GM23338 (cell line): ENCODE data around the gene ADGRV1. TPM values are rescaled to one million over a fixed set of nuclear protein-coding genes. Genes with fewer than 3 reads are reported as not detected.

Experiments
- ATAC-seq: fragments of 200-7000 bp; cut with Tn5 transposase; 3 replicates; pipeline ENCODE4 v1.9.1; 2020
- DNase-seq: peaks from one replicate; pipeline ENCODE4 v3.0.0-alpha.2; 2015; ENCODE audit warnings: low spot score
- H2AFZ ChIP-seq: fragments of 200-600 bp; sonication (generic); 2 replicates; pipeline ENCODE4 v1.8.0; 2016; ENCODE audit warnings: antibody characterized with exemption, mild to moderate bottlenecking, moderate library complexity
- H3F3A ChIP-seq: fragments of 200-600 bp; sonication (generic); replicated peaks from 2 replicates; pipeline ENCODE4 v1.8.0; 2017; ENCODE audit warnings: antibody characterized with exemption, mixed run types, low read depth
- H3K27ac ChIP-seq: fragments of 200-600 bp; sonication (generic); 2 replicates; pipeline ENCODE4 v1.6.1; 2016; ENCODE audit warnings: low read depth
- H3K27me3 ChIP-seq: fragments of 200-600 bp; sonication (generic); 2 replicates; pipeline ENCODE4 v1.8.0; 2016; ENCODE audit warnings: mild to moderate bottlenecking, mixed run types, moderate library complexity; ENCODE audit not compliant: insufficient read depth
- H3K36me3 ChIP-seq: fragments of 200-600 bp; sonication (generic); 2 replicates; pipeline ENCODE4 v1.8.0; 2016; ENCODE audit warnings: mild to moderate bottlenecking; ENCODE audit not compliant: insufficient read depth
- H3K4me1 ChIP-seq: fragments of 200-600 bp; sonication (generic); 2 replicates; pipeline ENCODE4 v1.8.0; 2016; ENCODE audit warnings: mild to moderate bottlenecking, moderate library complexity; ENCODE audit not compliant: insufficient read depth
- H3K4me2 ChIP-seq: fragments of 200-600 bp; sonication (generic); 2 replicates; pipeline ENCODE4 v1.7.1; 2017; ENCODE audit warnings: mixed run types
- H3K4me3 ChIP-seq: fragments of 200-600 bp; sonication (generic); 2 replicates; pipeline ENCODE4 v1.6.1; 2016; ENCODE audit warnings: mixed run types
- H3K79me2 ChIP-seq: fragments of 200-600 bp; sonication (generic); replicated peaks from 2 replicates; pipeline ENCODE4 v1.8.0; 2017; ENCODE audit warnings: mild to moderate bottlenecking; ENCODE audit not compliant: insufficient read depth
- H3K9me2 ChIP-seq: fragments of 200-600 bp; sonication (generic); 2 replicates; pipeline ENCODE4 v1.8.0; 2017; ENCODE audit not compliant: insufficient read depth
- H4K20me1 ChIP-seq: fragments of 200-600 bp; sonication (generic); replicated peaks from 2 replicates; pipeline ENCODE4 v1.8.0; 2017; ENCODE audit warnings: mild to moderate bottlenecking; ENCODE audit not compliant: insufficient read depth
- H3K27ac Mint-ChIP-seq: 2 replicates; pipeline ENCODE4 v1.8.0; 2020; ENCODE audit warnings: inconsistent platforms, mild to moderate bottlenecking, moderate library complexity, mixed read lengths
- H3K27me3 Mint-ChIP-seq: 3 replicates; pipeline ENCODE4 v1.8.0; 2022; ENCODE audit warnings: low read depth, mild to moderate bottlenecking, moderate library complexity, mixed read lengths, inconsistent platforms; ENCODE audit not compliant: insufficient read depth, poor library complexity
- H3K36me3 Mint-ChIP-seq: 3 replicates; pipeline ENCODE4 v1.8.0; 2021; ENCODE audit warnings: low read depth, mild to moderate bottlenecking, inconsistent platforms, moderate library complexity, mixed read lengths
- H3K4me1 Mint-ChIP-seq: 3 replicates; pipeline ENCODE4 v1.8.0; 2020; ENCODE audit warnings: mild to moderate bottlenecking, inconsistent platforms, mixed read lengths
- H3K4me3 Mint-ChIP-seq: 3 replicates; pipeline ENCODE4 v1.8.0; 2021; ENCODE audit warnings: moderate library complexity, mild to moderate bottlenecking, inconsistent platforms, mixed read lengths
- H3K9me3 Mint-ChIP-seq: 3 replicates; pipeline ENCODE4 v1.8.0; 2020; ENCODE audit warnings: moderate library complexity, mild to moderate bottlenecking, inconsistent platforms, mixed read lengths
- CREB1 ChIP-seq: fragments of 250-450 bp; sonication (Bioruptor Pico); IDR thresholded peaks from 2 replicates; pipeline ENCODE4 v1.5.0; 2020; ENCODE audit warnings: low read depth, mild to moderate bottlenecking, moderate library complexity
- ETS1 ChIP-seq: IDR thresholded peaks from 2 replicates; pipeline ENCODE4 v1.6.1; 2016; ENCODE audit warnings: antibody characterized with exemption
- EZH2 ChIP-seq: fragments of 200-600 bp; sonication (generic); IDR thresholded peaks from one replicate; pipeline ENCODE4 v1.8.0; 2017; ENCODE audit warnings: antibody characterized with exemption, mild to moderate bottlenecking, low read depth; ENCODE audit not compliant: unreplicated experiment
- EZH2phosphoT487 ChIP-seq: fragments of 200-600 bp; sonication (generic); IDR thresholded peaks from one replicate; pipeline ENCODE4 v1.8.1; 2018; ENCODE audit warnings: antibody characterized with exemption; ENCODE audit not compliant: unreplicated experiment
- JUNB ChIP-seq: IDR thresholded peaks from one replicate; pipeline ENCODE4 v1.6.1; 2016; ENCODE audit warnings: antibody characterized with exemption; ENCODE audit not compliant: unreplicated experiment
- NANOG ChIP-seq: IDR thresholded peaks from 2 replicates; pipeline ENCODE4 v1.6.1; 2016; ENCODE audit warnings: antibody characterized with exemption, borderline replicate concordance
- POLR2AphosphoS5 ChIP-seq: IDR thresholded peaks from 2 replicates; pipeline ENCODE4 v1.6.1; 2016; ENCODE audit warnings: antibody characterized with exemption, low read depth
- REST ChIP-seq: IDR thresholded peaks from one replicate; pipeline ENCODE4 v1.6.1; 2018; ENCODE audit warnings: antibody characterized with exemption; ENCODE audit not compliant: unreplicated experiment
- STAT1 ChIP-seq: IDR thresholded peaks from one replicate; pipeline ENCODE4 v1.6.1; 2016; ENCODE audit warnings: antibody characterized with exemption; ENCODE audit not compliant: unreplicated experiment
- ZNF114 ChIP-seq: fragments of 250-450 bp; sonication (Bioruptor Pico); IDR thresholded peaks from 2 replicates; pipeline ENCODE4 v1.5.0; 2020; ENCODE audit warnings: mild to moderate bottlenecking, moderate library complexity
- ZNF331 ChIP-seq: fragments of 250-450 bp; sonication (Bioruptor Pico); IDR thresholded peaks from 2 replicates; pipeline ENCODE4 v1.5.0; 2020; ENCODE audit warnings: low read depth, mild to moderate bottlenecking, moderate library complexity
- polyA plus RNA-seq: library from polyadenylated mRNA; unstranded; fragments of >200 nt; fragmentation: Nextera tagmentation; extraction: Ambion mirVana; gene quantifications from 2 replicates; pipeline ENCODE4 v1.2.1, GENCODE V29; 2016
- total RNA-seq: library from RNA; depleted of rRNA; stranded (reverse); fragments of >200 nt; shearing (Covaris generic); gene quantifications from 2 replicates; pipeline ENCODE4 v1.2.3, GENCODE V29; 2014
- TF ChIP-seq, protein P1 (sequence below): fragments of 250-450 bp; sonication (Bioruptor Pico); IDR thresholded peaks from 2 replicates; pipeline ENCODE4 v1.5.0; 2020; ENCODE audit warnings: mild to moderate bottlenecking, moderate library complexity
- TF ChIP-seq, protein P2 (sequence below), 2 experiments: fragments of 200-600 bp in 1 of 2; sonication (generic) in 1 of 2; conservative IDR thresholded peaks; 2 replicates each; pipeline versions ENCODE4 v1.5.1 to v1.6.1; 2016 to 2017; ENCODE audit warnings: antibody characterized with exemption in 2 of 2, low read depth in 2 of 2, mild to moderate bottlenecking in 2 of 2, moderate library complexity in 1 of 2

The ADGRV1 gene
- total and polyA plus RNA-seq, 2 experiments from 2014 or later: 46.1 to 149 TPM

- no peak overlapping the region for H3K27ac Mint-ChIP-seq
- peaks cover 9% of the 10 kb centered on the region for H3K79me2 ChIP-seq
- no peaks in the 10 kb centered on the region for H3F3A ChIP-seq
- ATAC-seq (no peak), DNase-seq (no peak)
- H3K4me2 ChIP-seq: no peak overlapping the region
- no peaks in the 10 kb centered on the region for H3K27me3 ChIP-seq
- H3K9me2 ChIP-seq: peaks cover 7% of the 10 kb centered on the region; the same call in 1 of the 2 replicates
- H3K27me3 Mint-ChIP-seq: no peaks in the 10 kb centered on the region
- H3K27ac ChIP-seq: no peak overlapping the region; the same call in 1 of the 2 replicates
- H3K4me3 Mint-ChIP-seq: no peak overlapping the region
- H3K36me3 Mint-ChIP-seq: peaks cover 9% of the 10 kb centered on the region; the same call in 2 of the 3 replicates
- TF ChIP-seq REST: no peak
- TF ChIP-seq STAT1: no peak
- TF ChIP-seq ETS1: no peak
- TF ChIP-seq, protein P1, sequence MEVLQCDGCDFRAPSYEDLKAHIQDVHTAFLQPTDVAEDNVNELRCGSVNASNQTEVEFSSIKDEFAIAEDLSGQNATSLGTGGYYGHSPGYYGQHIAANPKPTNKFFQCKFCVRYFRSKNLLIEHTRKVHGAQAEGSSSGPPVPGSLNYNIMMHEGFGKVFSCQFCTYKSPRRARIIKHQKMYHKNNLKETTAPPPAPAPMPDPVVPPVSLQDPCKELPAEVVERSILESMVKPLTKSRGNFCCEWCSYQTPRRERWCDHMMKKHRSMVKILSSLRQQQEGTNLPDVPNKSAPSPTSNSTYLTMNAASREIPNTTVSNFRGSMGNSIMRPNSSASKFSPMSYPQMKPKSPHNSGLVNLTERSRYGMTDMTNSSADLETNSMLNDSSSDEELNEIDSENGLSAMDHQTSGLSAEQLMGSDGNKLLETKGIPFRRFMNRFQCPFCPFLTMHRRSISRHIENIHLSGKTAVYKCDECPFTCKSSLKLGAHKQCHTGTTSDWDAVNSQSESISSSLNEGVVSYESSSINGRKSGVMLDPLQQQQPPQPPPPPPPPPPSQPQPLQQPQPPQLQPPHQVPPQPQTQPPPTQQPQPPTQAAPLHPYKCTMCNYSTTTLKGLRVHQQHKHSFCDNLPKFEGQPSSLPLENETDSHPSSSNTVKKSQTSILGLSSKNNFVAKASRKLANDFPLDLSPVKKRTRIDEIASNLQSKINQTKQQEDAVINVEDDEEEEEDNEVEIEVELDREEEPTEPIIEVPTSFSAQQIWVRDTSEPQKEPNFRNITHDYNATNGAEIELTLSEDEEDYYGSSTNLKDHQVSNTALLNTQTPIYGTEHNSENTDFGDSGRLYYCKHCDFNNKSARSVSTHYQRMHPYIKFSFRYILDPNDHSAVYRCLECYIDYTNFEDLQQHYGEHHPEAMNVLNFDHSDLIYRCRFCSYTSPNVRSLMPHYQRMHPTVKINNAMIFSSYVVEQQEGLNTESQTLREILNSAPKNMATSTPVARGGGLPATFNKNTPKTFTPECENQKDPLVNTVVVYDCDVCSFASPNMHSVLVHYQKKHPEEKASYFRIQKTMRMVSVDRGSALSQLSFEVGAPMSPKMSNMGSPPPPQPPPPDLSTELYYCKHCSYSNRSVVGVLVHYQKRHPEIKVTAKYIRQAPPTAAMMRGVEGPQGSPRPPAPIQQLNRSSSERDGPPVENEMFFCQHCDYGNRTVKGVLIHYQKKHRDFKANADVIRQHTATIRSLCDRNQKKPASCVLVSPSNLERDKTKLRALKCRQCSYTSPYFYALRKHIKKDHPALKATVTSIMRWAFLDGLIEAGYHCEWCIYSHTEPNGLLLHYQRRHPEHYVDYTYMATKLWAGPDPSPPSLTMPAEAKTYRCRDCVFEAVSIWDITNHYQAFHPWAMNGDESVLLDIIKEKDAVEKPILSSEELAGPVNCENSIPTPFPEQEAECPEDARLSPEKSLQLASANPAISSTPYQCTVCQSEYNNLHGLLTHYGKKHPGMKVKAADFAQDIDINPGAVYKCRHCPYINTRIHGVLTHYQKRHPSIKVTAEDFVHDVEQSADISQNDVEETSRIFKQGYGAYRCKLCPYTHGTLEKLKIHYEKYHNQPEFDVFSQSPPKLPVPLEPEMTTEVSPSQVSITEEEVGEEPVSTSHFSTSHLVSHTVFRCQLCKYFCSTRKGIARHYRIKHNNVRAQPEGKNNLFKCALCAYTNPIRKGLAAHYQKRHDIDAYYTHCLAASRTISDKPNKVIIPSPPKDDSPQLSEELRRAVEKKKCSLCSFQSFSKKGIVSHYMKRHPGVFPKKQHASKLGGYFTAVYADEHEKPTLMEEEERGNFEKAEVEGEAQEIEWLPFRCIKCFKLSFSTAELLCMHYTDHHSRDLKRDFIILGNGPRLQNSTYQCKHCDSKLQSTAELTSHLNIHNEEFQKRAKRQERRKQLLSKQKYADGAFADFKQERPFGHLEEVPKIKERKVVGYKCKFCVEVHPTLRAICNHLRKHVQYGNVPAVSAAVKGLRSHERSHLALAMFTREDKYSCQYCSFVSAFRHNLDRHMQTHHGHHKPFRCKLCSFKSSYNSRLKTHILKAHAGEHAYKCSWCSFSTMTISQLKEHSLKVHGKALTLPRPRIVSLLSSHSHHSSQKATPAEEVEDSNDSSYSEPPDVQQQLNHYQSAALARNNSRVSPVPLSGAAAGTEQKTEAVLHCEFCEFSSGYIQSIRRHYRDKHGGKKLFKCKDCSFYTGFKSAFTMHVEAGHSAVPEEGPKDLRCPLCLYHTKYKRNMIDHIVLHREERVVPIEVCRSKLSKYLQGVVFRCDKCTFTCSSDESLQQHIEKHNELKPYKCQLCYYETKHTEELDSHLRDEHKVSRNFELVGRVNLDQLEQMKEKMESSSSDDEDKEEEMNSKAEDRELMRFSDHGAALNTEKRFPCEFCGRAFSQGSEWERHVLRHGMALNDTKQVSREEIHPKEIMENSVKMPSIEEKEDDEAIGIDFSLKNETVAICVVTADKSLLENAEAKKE (CRISPR knock-in tag): no peak
- no peak for TF ChIP-seq EZH2
- no peak for TF ChIP-seq ZNF114 (CRISPR knock-in tag)
- no peak for TF ChIP-seq NANOG
- no peak for TF ChIP-seq JUNB
- TF ChIP-seq POLR2AphosphoS5: no peak
- no peak for TF ChIP-seq EZH2phosphoT487
- TF ChIP-seq CREB1 (CRISPR knock-in tag): no peak
- TF ChIP-seq, protein P2, sequence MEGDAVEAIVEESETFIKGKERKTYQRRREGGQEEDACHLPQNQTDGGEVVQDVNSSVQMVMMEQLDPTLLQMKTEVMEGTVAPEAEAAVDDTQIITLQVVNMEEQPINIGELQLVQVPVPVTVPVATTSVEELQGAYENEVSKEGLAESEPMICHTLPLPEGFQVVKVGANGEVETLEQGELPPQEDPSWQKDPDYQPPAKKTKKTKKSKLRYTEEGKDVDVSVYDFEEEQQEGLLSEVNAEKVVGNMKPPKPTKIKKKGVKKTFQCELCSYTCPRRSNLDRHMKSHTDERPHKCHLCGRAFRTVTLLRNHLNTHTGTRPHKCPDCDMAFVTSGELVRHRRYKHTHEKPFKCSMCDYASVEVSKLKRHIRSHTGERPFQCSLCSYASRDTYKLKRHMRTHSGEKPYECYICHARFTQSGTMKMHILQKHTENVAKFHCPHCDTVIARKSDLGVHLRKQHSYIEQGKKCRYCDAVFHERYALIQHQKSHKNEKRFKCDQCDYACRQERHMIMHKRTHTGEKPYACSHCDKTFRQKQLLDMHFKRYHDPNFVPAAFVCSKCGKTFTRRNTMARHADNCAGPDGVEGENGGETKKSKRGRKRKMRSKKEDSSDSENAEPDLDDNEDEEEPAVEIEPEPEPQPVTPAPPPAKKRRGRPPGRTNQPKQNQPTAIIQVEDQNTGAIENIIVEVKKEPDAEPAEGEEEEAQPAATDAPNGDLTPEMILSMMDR (conservative IDR thresholded peaks at IDR 0.05; ENCODE audit: low read depth in 2 of 2): no peak
- no peak for TF ChIP-seq ZNF331
- no peaks in the 10 kb centered on the region for H3K36me3 ChIP-seq
- H3K9me3 Mint-ChIP-seq: peaks cover 5% of the 10 kb centered on the region; the same call in 1 of the 3 replicates
- H2AFZ ChIP-seq: no peak overlapping the region
- no peak overlapping the region for H3K4me3 ChIP-seq
- H3K4me1 Mint-ChIP-seq: peaks cover 17% of the 10 kb centered on the region
- peaks cover 4% of the 10 kb centered on the region; the same call in 1 of the 2 replicates for H3K4me1 ChIP-seq
- no peaks in the 10 kb centered on the region; the same call in 1 of the 2 replicates for H4K20me1 ChIP-seq
These were observed 460.2 kb downstream of the ADGRV1 start for GRCh38 chr5:91018712-91019371.
